NCI-H2171 (cell line): ENCODE results near the gene WFIKKN1.

ENCODE experiments used
- DNase-seq: peaks from one replicate; lab custom pipeline; 2025; lab: John Stamatoyannopoulos, UW

The WFIKKN1 gene

GRCh38 chr16:657487-657886 lies 26.7 kb downstream of the WFIKKN1 start:
- no peak for DNase-seq

- DNase-seq: no peak
Measured at GRCh38 chr16:658679-659571, 28.1 kb downstream of the WFIKKN1 start.

GRCh38 chr16:659618-660017 lies 28.8 kb downstream of the WFIKKN1 start:
- DNase-seq: no peak

GRCh38 chr16:660132-660458 lies 29.3 kb downstream of the WFIKKN1 start:
- no peak for DNase-seq

- no peak for DNase-seq
Measured at GRCh38 chr16:660459-661183, 29.8 kb downstream of the WFIKKN1 start.

GRCh38 chr16:661184-661821 lies 30.5 kb downstream of the WFIKKN1 start:
- DNase-seq: no peak

GRCh38 chr16:662095-662494 lies 31.3 kb downstream of the WFIKKN1 start:
- DNase-seq: no peak

GRCh38 chr16:662597-662996 lies 31.8 kb downstream of the WFIKKN1 start:
- DNase-seq: no peak

GRCh38 chr16:666572-666971 lies 35.8 kb downstream of the WFIKKN1 start:
- no peak for DNase-seq

- no peak for DNase-seq
Measured at GRCh38 chr16:667113-667779, 36.5 kb downstream of the WFIKKN1 start.

GRCh38 chr16:667780-668518 lies 37.2 kb downstream of the WFIKKN1 start, which contains the start of gene RHOT2:
RHOT2 (plus strand) TSS chr16:668132; CDS start chr16:668200, 68 bp downstream.
- peak; percentile 90 for DNase-seq

- no peak for DNase-seq
Measured at GRCh38 chr16:668519-669171, 37.9 kb downstream of the WFIKKN1 start.

GRCh38 chr16:669666-670065 lies 38.9 kb downstream of the WFIKKN1 start:
- DNase-seq: no peak

- DNase-seq: no peak
Measured at GRCh38 chr16:670485-671352, 39.9 kb downstream of the WFIKKN1 start.

- peak; percentile 67 for DNase-seq
Measured at GRCh38 chr16:671353-672131, 40.8 kb downstream of the WFIKKN1 start.

- DNase-seq: no peak
Measured at GRCh38 chr16:672371-672770, 41.6 kb downstream of the WFIKKN1 start.

- no peak for DNase-seq
Measured at GRCh38 chr16:672851-673250, 42.1 kb downstream of the WFIKKN1 start.

- no peak for DNase-seq
Measured at GRCh38 chr16:673399-673991, 42.7 kb downstream of the WFIKKN1 start.
